ENCODE data around the gene DAPK1. TPM values are rescaled to one million over a fixed set of nuclear protein-coding genes. Genes with fewer than 3 reads are reported as not detected.

DAPK1 gene
- polyA plus RNA-seq, 1 of the 3 experiments (the other 2 are of a cell fraction): 0.61 TPM

GRCh38 chr9:87672586-87672985, 174.9 kb downstream of the DAPK1 start (continued):
- TF ChIP-seq SIN3A (IDR thresholded peaks at IDR 0.05; ENCODE audit: borderline replicate concordance, low read depth, low read length): no peak

GRCh38 chr9:87673446-87674120, 175.9 kb downstream of the DAPK1 start:
- POLR2A ChIA-PET: no interaction called here
- 79% methylated on average over 6 of the region's 9 CpGs for WGBS (ENCODE audit: low lambda C conversion rate)
- Histone ChIP-seq H3K4me3 (ENCODE audit: low read depth in 2 of 2, low read length in 1 of 2) (no peak overlapping the region), H3K9me3 (no peaks in the 10 kb centered on the region), H4K20me1 (ENCODE audit: insufficient read depth) (no peaks in the 10 kb centered on the region), H3K4me2 (no peak overlapping the region), H3K4me1 (ENCODE audit: control insufficient read depth in 1 of 2, insufficient read depth in 2 of 2, low read depth in 1 of 2, low read length in 1 of 2) (no peaks in the 10 kb centered on the region; a peak in 1 of 4 replicates), H3K9ac (no peak overlapping the region), H3F3A (replicated peaks; ENCODE audit: insufficient read depth) (no peaks in the 10 kb centered on the region), H3K27ac (ENCODE audit: low read depth in 2 of 2, low read length in 1 of 2) (no peak overlapping the region), H3K79me2 (ENCODE audit: insufficient read depth) (no peaks in the 10 kb centered on the region), H3K36me3 (replicated peaks in 1 of 2; ENCODE audit: control insufficient read depth in 1 of 2, insufficient read depth in 2 of 2, low read length in 1 of 2) (no peaks in the 10 kb centered on the region), H3K9me2 (no peaks in the 10 kb centered on the region), H3K27me3 (ENCODE audit: insufficient read depth) (no peaks in the 10 kb centered on the region), H2AFZ (ENCODE audit: low read depth) (no peak overlapping the region)
- CTCF ChIA-PET: interaction anchor here (1.7 kb wide), 1 partner anchor 11 kb away, joined by 7 read pairs; no protein-coding TSS in a partner anchor
- TF ChIP-seq ELF1 (IDR thresholded peaks at IDR 0.05): no peak
- TF ChIP-seq EZH2phosphoT487 (IDR thresholded peaks at IDR 0.05; ENCODE audit: borderline replicate concordance, low read depth): no peak
- no peak for TF ChIP-seq FOXJ3 (CRISPR knock-in tag; IDR thresholded peaks at IDR 0.05)
- TF ChIP-seq, protein P1, sequence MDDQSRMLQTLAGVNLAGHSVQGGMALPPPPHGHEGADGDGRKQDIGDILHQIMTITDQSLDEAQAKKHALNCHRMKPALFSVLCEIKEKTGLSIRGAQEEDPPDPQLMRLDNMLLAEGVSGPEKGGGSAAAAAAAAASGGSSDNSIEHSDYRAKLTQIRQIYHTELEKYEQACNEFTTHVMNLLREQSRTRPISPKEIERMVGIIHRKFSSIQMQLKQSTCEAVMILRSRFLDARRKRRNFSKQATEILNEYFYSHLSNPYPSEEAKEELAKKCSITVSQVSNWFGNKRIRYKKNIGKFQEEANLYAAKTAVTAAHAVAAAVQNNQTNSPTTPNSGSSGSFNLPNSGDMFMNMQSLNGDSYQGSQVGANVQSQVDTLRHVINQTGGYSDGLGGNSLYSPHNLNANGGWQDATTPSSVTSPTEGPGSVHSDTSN (IDR thresholded peaks at IDR 0.05): no peak
- no peak for TF ChIP-seq TAF1 (IDR thresholded peaks at IDR 0.05; ENCODE audit: borderline replicate concordance, low read depth, low read length)
- no peak for TF ChIP-seq RAD21 (IDR thresholded peaks at IDR 0.05; ENCODE audit: low read length)
- no peak for TF ChIP-seq SIN3A (IDR thresholded peaks at IDR 0.05; ENCODE audit: borderline replicate concordance, low read depth, low read length)
- TF ChIP-seq, protein P2, sequence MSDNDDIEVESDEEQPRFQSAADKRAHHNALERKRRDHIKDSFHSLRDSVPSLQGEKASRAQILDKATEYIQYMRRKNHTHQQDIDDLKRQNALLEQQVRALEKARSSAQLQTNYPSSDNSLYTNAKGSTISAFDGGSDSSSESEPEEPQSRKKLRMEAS (IDR thresholded peaks at IDR 0.05; ENCODE audit: low read depth): no peak
- TF ChIP-seq SMC3 (IDR thresholded peaks at IDR 0.05; ENCODE audit: low read depth, low read length): no peak
- TF ChIP-seq FOXM1 (IDR thresholded peaks at IDR 0.05; ENCODE audit: low read depth): no peak
- no peak for TF ChIP-seq TCF12 (IDR thresholded peaks at IDR 0.05)
- TF ChIP-seq POLR2AphosphoS5 (IDR thresholded peaks at IDR 0.05; ENCODE audit: low read depth, low read length): no peak
- no peak for TF ChIP-seq EP300 (IDR thresholded peaks at IDR 0.05; ENCODE audit: borderline replicate concordance in 1 of 2, low read depth in 1 of 2, low read length in 1 of 2)
- no peak for TF ChIP-seq MXI1 (IDR thresholded peaks at IDR 0.05; ENCODE audit: low read depth, low read length)
- TF ChIP-seq CHD2 (IDR thresholded peaks at IDR 0.05; ENCODE audit: low read length, partially characterized antibody): no peak
- no peak for TF ChIP-seq NFIC (IDR thresholded peaks at IDR 0.05; ENCODE audit: borderline replicate concordance)
- no peak for TF ChIP-seq USF2 (IDR thresholded peaks at IDR 0.05; ENCODE audit: borderline replicate concordance, low read depth, low read length)
- no peak for DNase-seq

Data from SK-N-SH (cell line).